Superior temporal gyrus (tissue), 1 donor: ENCODE measurements around the gene GIT2.
A peak's percentile ranks its signal among the peaks of the same experiment; 100 is the strongest.
"Not testable (repeated sequence)": the region's sequence is repeated elsewhere in the genome, so short reads cannot be mapped to it uniquely, and the experiment has no call there.

Experiments used
- DNase-seq: peaks from one replicate; pipeline ENCODE4 v3.0.0-alpha.2; 2016; ENCODE audit errors: extremely low spot score

Gene GIT2

DNA sequence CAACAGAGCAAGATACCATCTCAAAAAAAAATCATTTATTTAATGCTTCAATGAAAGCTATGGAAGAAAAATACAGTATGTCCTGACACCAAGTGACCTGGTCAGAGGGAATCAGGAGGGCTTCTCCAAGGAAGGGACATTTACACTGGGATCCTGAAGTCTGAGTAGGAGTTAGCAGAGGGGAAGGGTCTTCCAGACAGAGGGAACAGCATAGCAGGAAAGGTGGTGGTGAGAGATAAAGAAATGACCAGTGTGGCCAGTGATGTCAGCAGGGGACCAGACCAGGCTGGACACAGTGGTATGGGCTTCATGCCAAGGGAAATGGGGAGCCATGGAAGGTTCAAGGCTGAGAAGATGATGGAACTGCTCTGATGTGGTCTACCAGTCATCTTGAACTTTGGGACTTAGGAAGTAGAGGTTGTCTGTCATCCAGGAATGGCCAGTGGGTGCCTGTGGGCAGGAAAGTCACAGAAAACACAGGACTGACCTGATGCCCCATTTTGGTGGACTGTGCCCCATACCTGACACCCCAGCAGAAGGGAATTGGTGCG lies 103.9 kb downstream of the GIT2 start:
- DNase-seq = no peak

DNA sequence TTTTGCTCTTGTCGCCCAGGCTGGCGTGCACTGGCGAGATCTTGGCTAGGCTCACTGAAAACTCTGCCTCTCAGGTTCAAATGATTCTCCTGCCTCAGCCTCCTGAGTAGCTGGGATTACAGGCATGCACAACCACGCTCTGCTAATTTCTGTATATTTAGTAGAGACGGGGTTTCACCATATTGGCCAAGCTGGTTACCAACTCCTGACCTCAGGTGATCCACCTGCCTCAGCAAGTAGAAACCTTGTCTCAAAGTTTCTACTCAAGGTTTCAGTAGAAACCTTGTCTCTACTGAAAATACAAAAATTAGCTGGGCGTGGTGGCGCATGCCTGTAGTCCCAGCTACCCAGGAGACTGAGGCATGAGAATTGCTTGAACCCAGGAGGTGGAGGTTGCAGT lies 104.4 kb downstream of the GIT2 start:
- not testable (repeated sequence) for DNase-seq

DNA sequence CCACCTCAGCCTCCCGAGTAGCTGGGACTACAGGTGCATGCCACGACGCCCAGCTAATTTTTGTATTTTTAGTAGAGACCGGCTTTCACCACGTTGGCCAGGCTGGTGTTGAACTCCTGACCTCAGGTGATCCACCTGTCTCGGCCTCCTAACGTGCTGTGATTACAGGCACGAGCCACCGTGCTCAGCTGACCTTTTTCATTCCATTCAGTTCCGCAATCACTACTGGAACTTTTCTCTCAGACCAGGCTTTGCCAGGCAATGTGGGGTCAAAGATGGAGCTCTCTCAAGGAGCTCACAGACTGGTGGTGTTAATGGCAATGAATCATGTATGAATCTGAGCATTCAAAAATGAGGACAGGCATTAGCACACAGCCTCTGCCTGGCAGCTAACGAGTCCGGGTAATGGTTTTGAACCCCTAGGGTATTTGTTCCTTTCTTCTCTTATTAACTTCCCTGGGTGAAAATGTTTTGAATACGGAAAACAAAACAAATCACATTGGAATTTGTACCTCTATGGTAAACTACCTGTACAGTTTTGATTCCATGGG lies 105.5 kb downstream of the GIT2 start:
- DNase-seq = no peak

DNA sequence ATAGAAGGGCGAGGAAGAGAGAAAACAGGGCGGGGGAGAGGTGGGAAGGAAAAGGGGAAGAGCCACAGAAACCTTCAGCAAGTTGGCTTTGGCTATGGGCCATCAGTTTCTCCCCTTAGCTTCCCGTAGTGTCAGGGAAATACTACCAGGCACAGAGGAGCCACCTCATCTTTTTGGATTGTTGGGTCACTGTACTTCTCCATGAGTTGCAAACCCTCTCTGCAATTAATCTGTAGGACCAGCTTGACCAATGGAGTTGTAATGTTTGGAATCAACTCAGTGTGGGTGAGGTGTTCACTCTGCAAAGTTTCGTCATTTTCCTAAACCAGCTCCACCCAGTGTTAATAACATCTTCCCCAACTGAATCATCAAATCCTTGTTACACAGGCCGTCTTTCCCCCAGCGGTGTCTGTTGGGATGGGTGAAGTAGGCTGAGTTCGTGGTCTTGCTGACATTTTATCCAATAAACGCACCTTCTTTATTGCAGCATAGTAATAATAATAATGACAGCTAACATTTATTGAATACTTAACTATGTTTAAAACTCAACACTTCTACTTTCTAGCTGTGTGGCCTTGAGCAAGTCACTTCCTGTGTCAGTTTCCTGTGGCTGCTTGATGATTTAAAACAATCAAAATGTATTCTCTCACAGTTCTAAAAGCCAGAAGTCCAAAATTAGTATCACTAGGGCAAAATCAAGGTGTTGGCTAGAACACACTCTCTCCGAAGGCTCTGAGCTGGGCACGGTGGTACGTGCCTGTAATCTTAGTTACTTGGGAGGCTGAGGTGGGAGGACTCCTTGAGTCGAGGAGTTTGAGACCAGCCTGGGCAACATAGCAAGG lies 107.8 kb downstream of the GIT2 start:
- no peak for DNase-seq

DNA sequence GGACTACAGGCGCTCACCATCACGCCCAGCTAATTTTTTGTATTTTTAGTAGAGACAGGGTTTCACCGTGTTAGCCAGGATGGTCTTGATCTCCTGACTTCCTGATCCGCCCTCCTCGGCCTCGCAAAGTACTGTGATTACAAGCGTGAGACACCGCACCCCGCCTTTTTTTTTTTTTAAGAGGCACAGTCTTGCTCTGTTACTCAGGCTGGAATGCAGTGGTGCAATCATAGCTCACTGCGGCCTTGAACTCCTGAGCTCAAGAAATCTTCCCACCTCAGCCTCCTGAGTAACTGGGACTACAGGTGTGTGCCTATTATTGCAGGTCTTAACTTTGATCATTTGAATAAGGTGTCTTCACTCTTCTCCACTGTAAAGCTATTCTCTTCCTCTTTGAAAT lies 110.6 kb downstream of the GIT2 start:
- no peak for DNase-seq

DNA sequence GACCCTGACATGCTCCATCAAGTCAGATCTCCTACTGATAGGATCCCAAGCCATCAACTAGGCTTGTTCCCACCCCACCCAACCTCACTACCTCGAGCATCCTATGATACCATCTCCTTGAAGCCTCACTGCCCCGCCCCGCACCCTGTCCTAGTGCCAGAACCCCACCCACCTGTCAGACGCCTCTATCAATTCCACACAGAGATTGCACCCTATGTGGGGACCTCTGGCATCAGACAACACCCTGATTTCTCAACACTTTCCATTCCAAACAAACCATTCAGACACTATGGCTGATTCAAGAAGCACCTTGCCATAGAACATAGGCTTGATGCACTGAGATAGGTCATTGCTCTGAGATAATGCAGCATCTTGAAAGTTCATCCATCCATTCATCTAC lies 112.7 kb downstream of the GIT2 start:
- DNase-seq = no peak

DNA sequence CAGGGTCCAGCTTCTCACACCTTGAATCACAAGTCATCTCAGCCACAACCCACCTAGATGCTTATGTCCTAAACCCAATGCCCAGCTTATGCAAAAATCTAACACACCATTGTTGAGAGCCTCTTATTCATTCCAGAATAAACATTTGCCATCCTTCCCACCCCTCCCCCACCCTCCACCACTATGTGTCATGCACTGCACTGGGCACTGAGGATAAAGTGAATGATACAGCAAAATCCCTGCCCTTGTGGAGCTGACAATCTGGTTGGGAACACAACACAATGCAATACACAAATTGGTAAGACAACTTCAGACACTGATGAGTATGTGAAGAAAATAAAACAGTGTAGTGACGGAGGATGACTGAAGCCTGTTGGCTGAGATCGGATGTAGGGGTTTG lies 114.4 kb downstream of the GIT2 start:
- DNase-seq = no peak

DNA sequence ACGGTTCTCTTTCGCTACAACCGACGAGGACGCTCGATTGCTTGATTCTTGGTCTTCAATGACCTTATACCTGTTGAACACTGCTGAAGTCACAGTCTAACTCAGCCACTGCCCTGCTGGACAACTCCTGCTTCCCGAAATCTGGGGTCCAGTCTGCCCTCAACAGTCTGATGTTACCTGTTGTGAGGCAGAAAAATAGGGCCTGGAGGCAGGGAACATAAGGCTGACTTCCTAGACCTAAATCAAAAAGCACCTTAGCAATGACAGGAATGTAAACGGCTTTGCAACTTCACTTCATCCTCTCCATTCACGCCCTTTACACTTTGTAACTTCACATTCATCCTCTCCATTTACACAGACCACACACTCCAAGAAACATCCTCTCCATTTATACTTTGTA lies 115.2 kb downstream of the GIT2 start:
- no peak for DNase-seq

DNA sequence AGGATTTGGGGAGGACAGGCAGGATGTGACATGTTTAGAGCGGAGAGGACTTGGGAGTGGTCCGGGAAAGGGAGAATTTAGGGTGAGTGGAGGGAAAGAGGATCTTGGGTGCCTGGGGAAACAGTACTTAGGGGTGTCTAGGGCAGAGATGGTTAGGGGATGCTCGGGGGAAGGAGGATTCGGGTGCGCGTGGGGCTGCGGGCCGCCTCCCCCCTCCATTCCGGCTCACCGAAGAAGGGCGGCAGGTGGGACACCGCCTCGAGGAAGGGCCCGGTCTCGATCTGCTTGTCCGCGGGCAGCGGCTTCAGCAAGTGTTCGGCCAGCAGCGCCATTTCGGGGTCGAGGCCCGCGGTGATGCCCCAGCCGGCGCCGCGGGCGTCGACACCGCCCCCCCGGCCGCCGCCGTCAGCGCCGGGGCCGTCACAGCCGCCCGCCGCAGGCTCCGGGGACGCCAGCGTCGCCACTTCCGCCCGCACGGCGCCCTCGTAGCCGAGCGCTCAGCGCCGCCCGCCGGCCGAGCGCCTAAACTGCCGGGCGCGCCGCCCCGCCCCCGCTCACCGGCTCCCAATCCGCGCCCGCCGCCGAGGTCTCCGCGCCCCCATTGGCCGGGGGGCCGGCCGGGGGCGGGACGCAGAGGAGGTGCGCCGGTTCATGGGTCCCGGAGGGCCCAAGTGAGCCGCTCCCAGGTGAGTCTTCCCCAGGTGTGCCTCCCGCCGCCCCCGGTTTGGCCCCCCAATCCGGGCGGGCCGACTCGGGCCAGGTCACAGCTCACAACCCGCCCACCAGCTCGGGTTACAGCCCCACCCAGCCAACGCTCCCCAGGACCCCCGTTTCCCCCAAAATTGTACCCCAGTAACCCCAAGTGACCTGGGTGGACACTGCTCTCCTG lies 115.9 kb downstream of the GIT2 start, which contains the start of gene GLTP:
Gene GLTP, minus strand, starts transcription at position 499 of the 889 bp plus-strand sequence. Its CDS starts 167 bp downstream, at position 332.
- DNase-seq = peak; percentile 87
